ENCODE data around the gene ARPP21.

DNA sequence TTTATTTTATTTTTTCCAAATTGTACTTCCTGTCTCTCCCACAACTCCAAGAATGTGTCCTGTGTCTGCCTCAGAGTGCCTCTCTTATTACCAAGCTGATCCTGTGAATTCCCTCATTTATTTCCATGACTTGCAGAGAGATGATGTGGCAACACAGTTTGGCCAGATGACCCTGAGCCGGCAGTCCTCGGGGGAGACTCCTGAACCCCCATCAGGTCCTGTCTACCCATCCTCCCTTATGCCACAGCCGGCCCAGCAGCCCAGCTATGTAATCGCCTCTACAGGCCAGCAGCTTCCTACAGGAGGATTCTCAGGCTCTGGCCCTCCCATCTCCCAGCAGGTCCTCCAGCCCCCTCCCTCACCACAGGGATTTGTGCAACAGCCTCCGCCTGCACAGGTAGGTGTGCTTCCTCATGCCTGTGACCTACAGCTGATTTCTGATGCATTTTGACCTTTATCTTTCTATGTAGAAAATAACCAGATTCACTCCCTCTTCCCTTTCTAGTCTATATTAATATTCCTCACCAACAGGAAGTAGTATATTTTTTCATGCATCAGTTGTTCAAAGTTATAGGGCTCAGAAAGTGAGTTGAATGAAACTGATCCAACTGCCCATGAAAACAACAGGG, 100.0 kb downstream of the ARPP21 start:
- TF ChIP-seq, protein P1, sequence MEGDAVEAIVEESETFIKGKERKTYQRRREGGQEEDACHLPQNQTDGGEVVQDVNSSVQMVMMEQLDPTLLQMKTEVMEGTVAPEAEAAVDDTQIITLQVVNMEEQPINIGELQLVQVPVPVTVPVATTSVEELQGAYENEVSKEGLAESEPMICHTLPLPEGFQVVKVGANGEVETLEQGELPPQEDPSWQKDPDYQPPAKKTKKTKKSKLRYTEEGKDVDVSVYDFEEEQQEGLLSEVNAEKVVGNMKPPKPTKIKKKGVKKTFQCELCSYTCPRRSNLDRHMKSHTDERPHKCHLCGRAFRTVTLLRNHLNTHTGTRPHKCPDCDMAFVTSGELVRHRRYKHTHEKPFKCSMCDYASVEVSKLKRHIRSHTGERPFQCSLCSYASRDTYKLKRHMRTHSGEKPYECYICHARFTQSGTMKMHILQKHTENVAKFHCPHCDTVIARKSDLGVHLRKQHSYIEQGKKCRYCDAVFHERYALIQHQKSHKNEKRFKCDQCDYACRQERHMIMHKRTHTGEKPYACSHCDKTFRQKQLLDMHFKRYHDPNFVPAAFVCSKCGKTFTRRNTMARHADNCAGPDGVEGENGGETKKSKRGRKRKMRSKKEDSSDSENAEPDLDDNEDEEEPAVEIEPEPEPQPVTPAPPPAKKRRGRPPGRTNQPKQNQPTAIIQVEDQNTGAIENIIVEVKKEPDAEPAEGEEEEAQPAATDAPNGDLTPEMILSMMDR (IDR thresholded peaks at IDR 0.05; ENCODE audit: low read depth, low read length, poor library complexity, severe bottlenecking): no peak
- no peak for TF ChIP-seq EZH2phosphoT487 (IDR thresholded peaks at IDR 0.05; ENCODE audit: borderline replicate concordance, low read length)

All from DOHH2 (cell line).